Lung microvascular endothelial cell (primary cell): Measurements from ENCODE around the gene NFIA. TPM values are rescaled to one million over a fixed set of nuclear protein-coding genes. Genes with fewer than 3 reads are reported as not detected.

Source experiments
- DNase-seq, 2 donors: peaks; one replicate each; pipeline versions ENCODE4 v3.0.0 to v3.0.0-alpha.2; 2010; ENCODE audit warnings: low read depth in 2 of 2
- total RNA-seq: library from RNA; depleted of rRNA; stranded (reverse); fragments of >200 nt; gene quantifications from 2 replicates; pipeline ENCODE4 v1.2.1, GENCODE V29; 2014

Gene NFIA
- total RNA-seq, 1 donor from 2014 or later = 14.3 TPM

- no peak for DNase-seq
Measured at GRCh38 chr1:61213245-61214011, 131.1 kb downstream of the NFIA start.

GRCh38 chr1:61215119-61215518 lies 132.8 kb downstream of the NFIA start:
- no peak for DNase-seq

GRCh38 chr1:61215676-61216289 lies 133.4 kb downstream of the NFIA start:
- peak; percentile 7 to 41 for DNase-seq

GRCh38 chr1:61220536-61220935 lies 138.2 kb downstream of the NFIA start:
- DNase-seq = no peak

GRCh38 chr1:61221642-61222041 lies 139.3 kb downstream of the NFIA start:
- no peak for DNase-seq

- no peak for DNase-seq
Measured at GRCh38 chr1:61222240-61222639, 139.9 kb downstream of the NFIA start.

GRCh38 chr1:61223140-61223539 lies 140.8 kb downstream of the NFIA start:
- peak in 1 of 2 donors; percentile 44 for DNase-seq

GRCh38 chr1:61224609-61225008 lies 142.2 kb downstream of the NFIA start:
- no peak for DNase-seq

GRCh38 chr1:61225478-61225877 lies 143.1 kb downstream of the NFIA start:
- DNase-seq = no peak

GRCh38 chr1:61226791-61227567 lies 144.6 kb downstream of the NFIA start:
- DNase-seq = peak in 1 of 2 donors; percentile 25

- DNase-seq = peak in 1 of 2 donors; percentile 44
Measured at GRCh38 chr1:61227857-61228550, 145.6 kb downstream of the NFIA start.

GRCh38 chr1:61230523-61230922 lies 148.2 kb downstream of the NFIA start:
- no peak for DNase-seq

GRCh38 chr1:61231795-61232194 lies 149.4 kb downstream of the NFIA start:
- no peak for DNase-seq

GRCh38 chr1:61233121-61233660 lies 150.8 kb downstream of the NFIA start:
- no peak for DNase-seq

GRCh38 chr1:61234587-61234919 lies 152.2 kb downstream of the NFIA start:
- no peak for DNase-seq

- DNase-seq = no peak
Measured at GRCh38 chr1:61237147-61237546, 154.8 kb downstream of the NFIA start.

- no peak for DNase-seq
Measured at GRCh38 chr1:61237659-61238358, 155.4 kb downstream of the NFIA start.

GRCh38 chr1:61238359-61238665 lies 156.0 kb downstream of the NFIA start:
- no peak for DNase-seq

- DNase-seq = no peak
Measured at GRCh38 chr1:61240878-61241277, 158.5 kb downstream of the NFIA start.

GRCh38 chr1:61241411-61241838 lies 159.1 kb downstream of the NFIA start:
- DNase-seq = peak; percentile 36 to 68

- peak in 1 of 2 donors; percentile 43 for DNase-seq
Measured at GRCh38 chr1:61241973-61242381, 159.6 kb downstream of the NFIA start.
